HEK293 (cell line): ENCODE measurements around the gene HIGD2B.
A peak's percentile ranks its signal among the peaks of the same experiment; 100 is the strongest.

ENCODE experiments used
- GFI1B ChIP-seq: fragments of 450-650 bp; formaldehyde crosslinking; IDR thresholded peaks from 2 replicates; pipeline ENCODE4 v1.5.1; 2016; ENCODE audit warnings: missing biosample characterization, missing genetic modification characterization
- KLF8 ChIP-seq: fragments of 450-650 bp; formaldehyde crosslinking; IDR thresholded peaks from 2 replicates; pipeline ENCODE4 v1.5.1; 2016; ENCODE audit warnings: missing biosample characterization, missing genetic modification characterization
- MEIS1 ChIP-seq: sonication (generic); formaldehyde crosslinking; IDR thresholded peaks from 2 replicates; pipeline ENCODE4 v1.8.1; 2022; ENCODE audit warnings: missing genetic modification reagents, mild to moderate bottlenecking, borderline replicate concordance
- OSR2 ChIP-seq: fragments of 450-650 bp; formaldehyde crosslinking; IDR thresholded peaks from 2 replicates; pipeline ENCODE4 v1.5.1; 2016; ENCODE audit warnings: missing biosample characterization, missing genetic modification characterization
- SALL2 ChIP-seq: fragments of 450-650 bp; formaldehyde crosslinking; IDR thresholded peaks from 2 replicates; pipeline ENCODE4 v1.5.0; 2017; ENCODE audit warnings: missing biosample characterization, mild to moderate bottlenecking, missing genetic modification characterization, borderline replicate concordance
- SETDB1 ChIP-seq: IDR thresholded peaks from one replicate; pipeline ENCODE4 v1.6.1; 2017; ENCODE audit warnings: mild to moderate bottlenecking, low read length, moderate library complexity, mixed read lengths; ENCODE audit not compliant: insufficient read length
- TRIM28 ChIP-seq: IDR thresholded peaks from 2 replicates; pipeline ENCODE4 v1.6.1; 2011; ENCODE audit warnings: low read length, control low read depth, borderline replicate concordance
- YY1 ChIP-seq: fragments of 450-650 bp; formaldehyde crosslinking; IDR thresholded peaks from 2 replicates; pipeline ENCODE4 v1.5.1; 2018; ENCODE audit warnings: missing biosample characterization, missing genetic modification characterization
- ZBTB21 ChIP-seq: fragments of 450-650 bp; formaldehyde crosslinking; IDR thresholded peaks from 2 replicates; pipeline ENCODE4 v1.5.1; 2017; ENCODE audit warnings: missing biosample characterization, missing genetic modification characterization
- ZFP37 ChIP-seq: fragments of 450-650 bp; formaldehyde crosslinking; IDR thresholded peaks from 2 replicates; pipeline ENCODE4 v1.5.1; 2016; ENCODE audit warnings: missing biosample characterization, missing genetic modification characterization
- ZNF10 ChIP-seq: fragments of 450-650 bp; formaldehyde crosslinking; IDR thresholded peaks from 2 replicates; pipeline ENCODE4 v1.5.1; 2017; ENCODE audit warnings: missing biosample characterization, missing genetic modification characterization
- ZNF114 ChIP-seq: fragments of 450-650 bp; formaldehyde crosslinking; IDR thresholded peaks from 2 replicates; pipeline ENCODE4 v1.5.0; 2017; ENCODE audit warnings: missing biosample characterization, missing genetic modification characterization
- ZNF121 ChIP-seq: fragments of 450-650 bp; formaldehyde crosslinking; IDR thresholded peaks from 2 replicates; pipeline ENCODE4 v1.5.1; 2016; ENCODE audit warnings: missing biosample characterization, missing genetic modification characterization
- ZNF16 ChIP-seq: fragments of 450-650 bp; formaldehyde crosslinking; IDR thresholded peaks from 2 replicates; pipeline ENCODE4 v1.5.1; 2016; ENCODE audit warnings: low read depth, missing biosample characterization, missing genetic modification characterization
- ZNF214 ChIP-seq: fragments of 450-650 bp; formaldehyde crosslinking; IDR thresholded peaks from 2 replicates; pipeline ENCODE4 v1.5.1; 2017; ENCODE audit warnings: missing biosample characterization, mild to moderate bottlenecking, missing genetic modification characterization, borderline replicate concordance
- ZNF223 ChIP-seq: fragments of 450-650 bp; formaldehyde crosslinking; IDR thresholded peaks from 2 replicates; pipeline ENCODE4 v1.5.1; 2016; ENCODE audit warnings: missing biosample characterization, missing genetic modification characterization
- ZNF280C ChIP-seq: fragments of 450-650 bp; formaldehyde crosslinking; IDR thresholded peaks from 2 replicates; pipeline ENCODE4 v1.5.1; 2016; ENCODE audit warnings: missing biosample characterization, missing genetic modification characterization
- ZNF302 ChIP-seq: fragments of 450-650 bp; formaldehyde crosslinking; IDR thresholded peaks from 2 replicates; pipeline ENCODE4 v1.5.1; 2016; ENCODE audit warnings: missing biosample characterization, missing genetic modification characterization, low read depth
- ZNF335 ChIP-seq: fragments of 450-650 bp; formaldehyde crosslinking; conservative IDR thresholded peaks from 2 replicates; pipeline ENCODE4 v1.5.1; 2016; ENCODE audit warnings: missing biosample characterization, missing genetic modification characterization
- ZNF354C ChIP-seq: fragments of 450-650 bp; formaldehyde crosslinking; IDR thresholded peaks from 2 replicates; pipeline ENCODE4 v1.5.1; 2016; ENCODE audit warnings: missing biosample characterization, missing genetic modification characterization, low read depth, borderline replicate concordance
- ZNF366 ChIP-seq: fragments of 450-650 bp; formaldehyde crosslinking; conservative IDR thresholded peaks from 2 replicates; pipeline ENCODE4 v1.5.1; 2016; ENCODE audit warnings: missing biosample characterization, missing genetic modification characterization
- ZNF394 ChIP-seq: fragments of 450-650 bp; formaldehyde crosslinking; IDR thresholded peaks from 2 replicates; pipeline ENCODE4 v1.5.1; 2016; ENCODE audit warnings: missing biosample characterization, missing genetic modification characterization, mild to moderate bottlenecking, moderate library complexity, borderline replicate concordance
- ZNF398 ChIP-seq: fragments of 450-650 bp; formaldehyde crosslinking; IDR thresholded peaks from 2 replicates; pipeline ENCODE4 v1.5.1; 2017; ENCODE audit warnings: missing biosample characterization, missing genetic modification characterization
- ZNF416 ChIP-seq: fragments of 450-650 bp; formaldehyde crosslinking; IDR thresholded peaks from 2 replicates; pipeline ENCODE4 v1.5.1; 2016; ENCODE audit warnings: missing biosample characterization, missing genetic modification characterization
- ZNF48 ChIP-seq: fragments of 450-650 bp; formaldehyde crosslinking; IDR thresholded peaks from 2 replicates; pipeline ENCODE4 v1.5.1; 2016; ENCODE audit warnings: missing biosample characterization, missing genetic modification characterization
- ZNF514 ChIP-seq: fragments of 450-650 bp; formaldehyde crosslinking; IDR thresholded peaks from 2 replicates; pipeline ENCODE4 v1.5.1; 2016; ENCODE audit warnings: missing biosample characterization, missing genetic modification characterization
- ZNF530 ChIP-seq: fragments of 450-650 bp; formaldehyde crosslinking; IDR thresholded peaks from 2 replicates; pipeline ENCODE4 v1.5.1; 2016; ENCODE audit warnings: low read depth, missing biosample characterization, missing genetic modification characterization
- ZNF571 ChIP-seq: fragments of 450-650 bp; formaldehyde crosslinking; IDR thresholded peaks from 2 replicates; pipeline ENCODE4 v1.5.0; 2017; ENCODE audit warnings: missing biosample characterization, missing genetic modification characterization
- ZNF654 ChIP-seq: fragments of 450-650 bp; formaldehyde crosslinking; IDR thresholded peaks from 2 replicates; pipeline ENCODE4 v1.5.1; 2016; ENCODE audit warnings: low read depth, missing biosample characterization, missing genetic modification characterization
- TF ChIP-seq, protein P1 (sequence below): fragments of 450-650 bp; formaldehyde crosslinking; IDR thresholded peaks from 2 replicates; pipeline ENCODE4 v1.5.1; 2016; ENCODE audit warnings: missing biosample characterization, missing genetic modification characterization
- TF ChIP-seq, protein P2 (sequence below): fragments of 450-650 bp; IDR thresholded peaks from 2 replicates; pipeline ENCODE4 v1.5.1; 2018; ENCODE audit warnings: missing biosample characterization, missing genetic modification characterization
- TF ChIP-seq, protein P3 (sequence below): fragments of 450-650 bp; formaldehyde crosslinking; IDR thresholded peaks from 2 replicates; pipeline ENCODE4 v1.5.1; 2016; ENCODE audit warnings: missing biosample characterization, missing genetic modification characterization

Gene HIGD2B

DNA sequence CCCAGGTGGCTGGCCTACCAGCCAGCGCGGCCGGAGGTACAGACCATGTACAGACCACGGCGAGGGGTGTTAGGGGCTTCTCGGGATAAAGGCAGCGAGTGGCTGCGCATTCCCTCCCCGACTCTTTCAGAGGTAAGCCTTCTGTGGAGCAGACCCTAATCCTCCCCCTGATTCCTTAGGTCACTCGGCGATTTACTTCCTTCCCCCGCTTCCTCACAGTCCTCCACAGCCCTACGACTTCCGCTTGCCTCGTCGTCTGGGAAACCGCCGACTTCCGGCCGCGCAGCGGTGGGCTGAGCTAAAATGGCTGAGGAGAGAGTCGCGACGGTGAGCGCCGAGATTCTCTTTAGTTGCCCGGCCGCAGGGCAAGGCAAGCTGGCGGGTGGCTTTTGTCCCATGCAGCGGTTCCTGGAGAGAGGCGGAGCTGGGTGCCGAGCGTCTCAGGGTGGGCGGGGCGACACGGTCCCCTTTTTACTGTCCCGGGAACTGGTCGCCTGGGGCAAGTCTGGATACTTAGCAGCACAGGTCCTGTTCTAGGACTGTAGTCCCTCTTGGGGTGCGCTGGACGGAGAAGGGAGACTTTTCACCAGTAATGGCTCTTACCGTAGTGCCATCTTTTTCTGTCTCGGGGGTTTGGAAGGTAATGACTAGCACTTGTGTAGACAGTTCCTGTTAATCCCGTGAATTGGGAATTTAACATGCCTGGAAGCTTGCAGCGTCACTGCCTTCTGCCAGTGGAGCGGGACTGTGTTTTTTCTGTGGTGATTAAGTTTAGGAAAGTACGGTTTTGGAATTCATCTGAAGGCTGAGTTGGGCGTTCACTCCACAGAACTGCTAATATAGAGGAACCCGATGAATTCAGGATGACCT is at the start of gene HIGD2B, which contains the start of gene BBS4 (continued):
- TF ChIP-seq, protein P1, sequence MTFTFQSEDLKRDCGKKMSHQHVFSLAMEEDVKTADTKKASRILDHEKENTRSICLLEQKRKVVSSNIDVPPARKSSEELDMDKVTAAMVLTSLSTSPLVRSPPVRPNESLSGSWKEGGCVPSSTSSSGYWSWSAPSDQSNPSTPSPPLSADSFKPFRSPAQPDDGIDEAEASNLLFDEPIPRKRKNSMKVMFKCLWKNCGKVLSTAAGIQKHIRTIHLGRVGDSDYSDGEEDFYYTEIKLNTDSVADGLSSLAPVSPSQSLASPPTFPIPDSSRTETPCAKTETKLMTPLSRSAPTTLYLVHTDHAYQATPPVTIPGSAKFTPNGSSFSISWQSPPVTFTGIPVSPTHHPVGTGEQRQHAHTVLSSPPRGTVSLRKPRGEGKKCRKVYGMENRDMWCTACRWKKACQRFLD = no peak
- TF ChIP-seq ZNF514 (no peak), ZBTB21 (tag by site-specific recombination) (peak; percentile 71; the same call in 1 of the 2 replicates), ZNF571 (no peak), YY1 (tag by site-specific recombination) (peak; percentile 77), ZNF214 (tag by site-specific recombination) (no peak), ZNF223 (tag by site-specific recombination) (no peak), ZNF10 (tag by site-specific recombination) (peak; percentile 83), ZNF121 (tag by site-specific recombination) (peak; percentile 79), ZNF654 (tag by site-specific recombination) (no peak), ZNF530 (no peak), ZNF366 (tag by site-specific recombination) (peak; percentile 64), KLF8 (tag by site-specific recombination) (peak; percentile 53), OSR2 (tag by site-specific recombination) (no peak), ZNF302 (tag by site-specific recombination) (no peak), MEIS1 (CRISPR knock-in tag) (no peak), ZNF416 (tag by site-specific recombination) (no peak), SALL2 (tag by site-specific recombination) (no peak), TRIM28 (peak; percentile 86; the same call in 1 of the 2 replicates), ZNF48 (no peak), ZNF280C (tag by site-specific recombination) (no peak), ZNF398 (tag by site-specific recombination) (peak; percentile 96), ZNF394 (peak; percentile 13; the same call in 1 of the 2 replicates), SETDB1 (no peak), ZNF16 (tag by site-specific recombination) (no peak), ZFP37 (tag by site-specific recombination) (no peak; the same call in 1 of the 2 replicates), ZNF335 (tag by site-specific recombination) (peak; percentile 65), ZNF114 (tag by site-specific recombination) (no peak), ZNF354C (tag by site-specific recombination) (no peak), GFI1B (tag by site-specific recombination) (0 out of 2 replicates have a peak, but pooled peaks have one; percentile 4)
- TF ChIP-seq, protein P2, sequence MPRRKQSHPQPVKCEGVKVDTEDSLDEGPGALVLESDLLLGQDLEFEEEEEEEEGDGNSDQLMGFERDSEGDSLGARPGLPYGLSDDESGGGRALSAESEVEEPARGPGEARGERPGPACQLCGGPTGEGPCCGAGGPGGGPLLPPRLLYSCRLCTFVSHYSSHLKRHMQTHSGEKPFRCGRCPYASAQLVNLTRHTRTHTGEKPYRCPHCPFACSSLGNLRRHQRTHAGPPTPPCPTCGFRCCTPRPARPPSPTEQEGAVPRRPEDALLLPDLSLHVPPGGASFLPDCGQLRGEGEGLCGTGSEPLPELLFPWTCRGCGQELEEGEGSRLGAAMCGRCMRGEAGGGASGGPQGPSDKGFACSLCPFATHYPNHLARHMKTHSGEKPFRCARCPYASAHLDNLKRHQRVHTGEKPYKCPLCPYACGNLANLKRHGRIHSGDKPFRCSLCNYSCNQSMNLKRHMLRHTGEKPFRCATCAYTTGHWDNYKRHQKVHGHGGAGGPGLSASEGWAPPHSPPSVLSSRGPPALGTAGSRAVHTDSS (tag by site-specific recombination) = peak; percentile 17; the same call in 1 of the 2 replicates
- TF ChIP-seq, protein P3, sequence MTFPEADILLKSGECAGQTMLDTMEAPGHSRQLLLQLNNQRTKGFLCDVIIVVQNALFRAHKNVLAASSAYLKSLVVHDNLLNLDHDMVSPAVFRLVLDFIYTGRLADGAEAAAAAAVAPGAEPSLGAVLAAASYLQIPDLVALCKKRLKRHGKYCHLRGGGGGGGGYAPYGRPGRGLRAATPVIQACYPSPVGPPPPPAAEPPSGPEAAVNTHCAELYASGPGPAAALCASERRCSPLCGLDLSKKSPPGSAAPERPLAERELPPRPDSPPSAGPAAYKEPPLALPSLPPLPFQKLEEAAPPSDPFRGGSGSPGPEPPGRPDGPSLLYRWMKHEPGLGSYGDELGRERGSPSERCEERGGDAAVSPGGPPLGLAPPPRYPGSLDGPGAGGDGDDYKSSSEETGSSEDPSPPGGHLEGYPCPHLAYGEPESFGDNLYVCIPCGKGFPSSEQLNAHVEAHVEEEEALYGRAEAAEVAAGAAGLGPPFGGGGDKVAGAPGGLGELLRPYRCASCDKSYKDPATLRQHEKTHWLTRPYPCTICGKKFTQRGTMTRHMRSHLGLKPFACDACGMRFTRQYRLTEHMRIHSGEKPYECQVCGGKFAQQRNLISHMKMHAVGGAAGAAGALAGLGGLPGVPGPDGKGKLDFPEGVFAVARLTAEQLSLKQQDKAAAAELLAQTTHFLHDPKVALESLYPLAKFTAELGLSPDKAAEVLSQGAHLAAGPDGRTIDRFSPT (tag by site-specific recombination) = no peak
